AG09309 (cell line): ENCODE results near the gene CACNA1H.
"Not testable (repeated sequence)": the region's sequence is repeated elsewhere in the genome, so short reads cannot be mapped to it uniquely, and the experiment has no call there.

Experiments
- DNase-seq: peaks from one replicate; pipeline ENCODE4 v3.0.0-alpha.2; 2010; ENCODE audit warnings: low read depth
- H3K4me3 ChIP-seq: 2 replicates; pipeline ENCODE4 v1.5.1; 2011; ENCODE audit warnings: mild to moderate bottlenecking, low read depth, low read length, moderate library complexity; ENCODE audit not compliant: control insufficient read depth
- CTCF ChIP-seq: IDR thresholded peaks from 2 replicates; pipeline ENCODE4 v1.5.1; 2011; ENCODE audit warnings: mild to moderate bottlenecking, low read depth, low read length, inconsistent platforms; ENCODE audit not compliant: insufficient read depth, control insufficient read depth; ENCODE audit errors: missing control alignments

The CACNA1H gene

GRCh38 chr16:1244881-1245280 is 92.0 kb downstream of the CACNA1H start:
- H3K4me3 ChIP-seq = no peak overlapping the region
- no peak for DNase-seq
- TF ChIP-seq CTCF = no peak

GRCh38 chr16:1245452-1246020 is 92.6 kb downstream of the CACNA1H start:
- TF ChIP-seq CTCF = no peak
- no peak for DNase-seq
- H3K4me3 ChIP-seq = no peak overlapping the region

GRCh38 chr16:1247903-1248537 is 95.1 kb downstream of the CACNA1H start:
- not testable (repeated sequence) for H3K4me3 ChIP-seq, DNase-seq

GRCh38 chr16:1249031-1249755 is 96.3 kb downstream of the CACNA1H start:
- DNase-seq, H3K4me3 ChIP-seq: not testable (repeated sequence)

GRCh38 chr16:1253701-1254364 is 100.9 kb downstream of the CACNA1H start:
- not testable (repeated sequence) for H3K4me3 ChIP-seq, DNase-seq

- DNase-seq, H3K4me3 ChIP-seq: not testable (repeated sequence)
Measured at GRCh38 chr16:1254821-1255220, 101.9 kb downstream of the CACNA1H start.

GRCh38 chr16:1255276-1256122 is 102.6 kb downstream of the CACNA1H start, which contains the start of gene TPSD1:
TPSD1 (plus strand) TSS chr16:1256069; CDS start chr16:1256281, 212 bp downstream.
- not testable (repeated sequence) for H3K4me3 ChIP-seq

GRCh38 chr16:1256296-1256873 is 103.5 kb downstream of the CACNA1H start:
- DNase-seq, H3K4me3 ChIP-seq: not testable (repeated sequence)

More at GRCh38 chr16:1255276-1256122, 102.6 kb downstream of the CACNA1H start, which contains the start of gene TPSD1:
- not testable (repeated sequence) for DNase-seq

- TF ChIP-seq CTCF = no peak
- H3K4me3 ChIP-seq = no peak overlapping the region
- no peak for DNase-seq
Measured at GRCh38 chr16:1256874-1257322, 104.0 kb downstream of the CACNA1H start.
